Kidney (tissue), 14 donors: ENCODE measurements around the gene CDYL2. TPM values are rescaled to one million over a fixed set of nuclear protein-coding genes. Genes with fewer than 3 reads are reported as not detected.

Experiments
- DNase-seq, 5 donors: peaks; one replicate each; pipeline ENCODE4 v3.0.0-alpha.2; 2013 to 2020
- FAIRE-seq: peaks from 2 replicates; lab custom pipeline; 2012; peaks lifted over from hg19 to GRCh38; lab: Jason Lieb, UNC
- H3K27ac ChIP-seq, 2 donors: one replicate each; pipeline ENCODE4 v1.7.0; 2013; ENCODE audit warnings: low read depth in 2 of 2, low read length in 2 of 2, inconsistent platforms in 1 of 2
- H3K27me3 ChIP-seq: one replicate; pipeline ENCODE4 v1.7.1; 2013; ENCODE audit warnings: low read length, inconsistent platforms; ENCODE audit not compliant: control insufficient read depth, insufficient read depth
- H3K36me3 ChIP-seq, 3 donors: one replicate each; pipeline versions ENCODE4 v1.7.0 to v1.7.1; 2013; ENCODE audit warnings: low read length in 3 of 3, control low read depth in 1 of 3, inconsistent platforms in 1 of 3; ENCODE audit not compliant: insufficient read depth in 3 of 3, control insufficient read depth in 2 of 3
- H3K4me1 ChIP-seq, 3 donors: one replicate each; pipeline versions ENCODE4 v1.7.0 to v1.7.1; 2013; ENCODE audit warnings: low read length in 3 of 3, inconsistent platforms in 1 of 3, low read depth in 1 of 3; ENCODE audit not compliant: control insufficient read depth in 2 of 3, insufficient read depth in 2 of 3
- H3K4me3 ChIP-seq, 3 donors: one replicate each; pipeline versions ENCODE4 v1.7.0 to v1.8.1; 2013; ENCODE audit warnings: low read length in 3 of 3, control low read depth in 1 of 3, inconsistent platforms in 1 of 3
- H3K9ac ChIP-seq, 3 donors: one replicate each; pipeline versions ENCODE4 v1.7.0 to v1.7.1; 2013; ENCODE audit warnings: low read length in 3 of 3, control low read depth in 1 of 3, inconsistent platforms in 1 of 3
- H3K9me3 ChIP-seq, 3 donors: one replicate each; pipeline versions ENCODE4 v1.7.0 to v1.7.1; 2013; ENCODE audit warnings: low read length in 3 of 3, control low read depth in 1 of 3, inconsistent platforms in 1 of 3; ENCODE audit not compliant: control insufficient read depth in 2 of 3, insufficient read depth in 1 of 3
- CTCF ChIP-seq: IDR thresholded peaks from 3 replicates; pipeline ENCODE4 v1.5.1; 2012; ENCODE audit warnings: mild to moderate bottlenecking, moderate library complexity, borderline replicate concordance; ENCODE audit not compliant: insufficient read depth; ENCODE audit errors: extremely low read depth
- intact Hi-C: fragments of 100-400 bp; cut with DNase I; formaldehyde crosslinking; loops from one replicate; pipeline ENCODE4 v1.11.1; 2022
- polyA plus RNA-seq: library from polyadenylated mRNA; stranded (reverse); fragments of 350-450 nt; fragmentation: Illumina TruSeq; extraction: RNeasy Lipid Tissue Mini Kit (QIAGEN cat#74804); gene quantifications from one replicate; pipeline ENCODE4 v1.2.3, GENCODE V29; 2014; ENCODE audit warnings: low read depth, low replicate concordance; ENCODE audit not compliant: insufficient read depth
- total RNA-seq: library from RNA; stranded (reverse); fragmentation: NEBNext Ultra II Directional; extraction: Animal tissue kit (Norgen Biotek cat#: 25700); gene quantifications from one replicate; pipeline ENCODE4 v1.2.1, GENCODE V29; 2021
- donor health status: control.
- donor health status: control.
- donor health status: control.
- donor health status: control.
- donor health status: control.
- donor health status: DM: yes; HTN: yes; CAD: no.
- donor health status: Normal renal cell carcinoma (clear cell type).

Gene CDYL2
- total and polyA plus RNA-seq, 2 donors from 2014 or later: 2.6 to 27.3 TPM

- intact Hi-C loops: no loop called here
- FAIRE-seq (no peak), DNase-seq (no peak)
These were observed 134.7 kb downstream of the CDYL2 start for GRCh38 chr16:80669673-80670072.

GRCh38 chr16:80667925-80668324, 136.5 kb downstream of the CDYL2 start:
- Histone ChIP-seq H3K9ac (no peak overlapping the region), H3K4me1 (no peaks in the 10 kb centered on the region), H3K9me3 (no peaks in the 10 kb centered on the region), H3K27me3 (no peaks in the 10 kb centered on the region), H3K27ac (no peak overlapping the region), H3K4me3 (no peak overlapping the region), H3K36me3 (no peaks in the 10 kb centered on the region)
- TF ChIP-seq CTCF: no peak
- intact Hi-C loops: no loop called here
- FAIRE-seq: no peak
- no peak for DNase-seq

More at GRCh38 chr16:80669673-80670072, 134.7 kb downstream of the CDYL2 start:
- no peak overlapping the region for H3K9ac ChIP-seq
- no peaks in the 10 kb centered on the region for H3K4me1 ChIP-seq
- H3K27ac ChIP-seq: no peak overlapping the region
- H3K4me3 ChIP-seq: no peak overlapping the region
- H3K9me3 ChIP-seq: no peaks in the 10 kb centered on the region
- no peaks in the 10 kb centered on the region for H3K27me3 ChIP-seq
- TF ChIP-seq CTCF: no peak
- H3K36me3 ChIP-seq: no peaks in the 10 kb centered on the region

- no peak overlapping the region for H3K9ac ChIP-seq
- H3K36me3 ChIP-seq: no peaks in the 10 kb centered on the region
- intact Hi-C loops: no loop called here
- H3K4me1 ChIP-seq: no peaks in the 10 kb centered on the region
- TF ChIP-seq CTCF: no peak
- no peak for FAIRE-seq
- H3K9me3 ChIP-seq: no peaks in the 10 kb centered on the region
- no peaks in the 10 kb centered on the region for H3K27me3 ChIP-seq
- H3K4me3 ChIP-seq: no peak overlapping the region
- DNase-seq: no peak
- no peak overlapping the region for H3K27ac ChIP-seq
These were observed 137.2 kb downstream of the CDYL2 start for GRCh38 chr16:80667251-80667560.
